ENCODE measurements around the gene JARID2.

Gene JARID2

GRCh38 chr6:15485936-15486335, 240.1 kb downstream of the JARID2 start:
- DNase-seq: no peak
- peaks cover 16% of the 10 kb centered on the region for H3K79me1 ChIP-seq (replicated peaks; ENCODE audit: low read length, poor library complexity, severe bottlenecking)
- no peak overlapping the region for H3K9ac ChIP-seq (ENCODE audit: low read length)
- H3K27me3 ChIP-seq (ENCODE audit: control insufficient read depth in 1 of 2, insufficient read depth in 1 of 2, low read length in 2 of 2): no peaks in the 10 kb centered on the region
- no peak overlapping the region for H2BK15ac ChIP-seq (ENCODE audit: low read depth, poor library complexity, severe bottlenecking)
- no peak overlapping the region for H3K4ac ChIP-seq (ENCODE audit: low read depth in 1 of 2, low read length in 2 of 2)
- H3K23ac ChIP-seq (ENCODE audit: low read length in 2 of 2): no peak overlapping the region
- H2BK5ac ChIP-seq (ENCODE audit: low read depth, low read length, poor library complexity, severe bottlenecking): no peak overlapping the region
- H3K36me3 ChIP-seq (ENCODE audit: control insufficient read depth in 1 of 2, insufficient read depth in 2 of 2, low read depth in 1 of 2, low read length in 2 of 2): peaks cover 25 to 35% of the 10 kb centered on the region in 2 experiments
- no peak overlapping the region for H2AK5ac ChIP-seq (ENCODE audit: low read length, severe bottlenecking)
- H3K4me3 ChIP-seq (ENCODE audit: insufficient read depth in 1 of 2, low read depth in 1 of 2, low read length in 2 of 2): no peak overlapping the region
- no peak overlapping the region for H3K14ac ChIP-seq (ENCODE audit: low read length in 2 of 2)
- H3K4me1 ChIP-seq (ENCODE audit: control insufficient read depth, insufficient read depth, low read depth, low read length): no peaks in the 10 kb centered on the region
- peaks cover 6% of the 10 kb centered on the region for H3K9me3 ChIP-seq (ENCODE audit: control insufficient read depth, low read length)
- no peak overlapping the region for H2AFZ ChIP-seq (ENCODE audit: low read depth, low read length)
- 76% methylated on average over 2 of the region's 2 CpGs for WGBS
- no peak overlapping the region for H3K4me2 ChIP-seq (ENCODE audit: low read length, poor library complexity, severe bottlenecking)
- no peak overlapping the region for H3K27ac ChIP-seq (ENCODE audit: low read length, poor library complexity, severe bottlenecking)
- no peak overlapping the region for H2BK12ac ChIP-seq (ENCODE audit: low read length in 2 of 2)
- no peak overlapping the region for H3K18ac ChIP-seq (ENCODE audit: low read depth in 1 of 2, low read length in 2 of 2)
- no peak overlapping the region for H2BK120ac ChIP-seq (ENCODE audit: low read depth, low read length)
- peak overlapping the region; percentile 45 for H4K8ac ChIP-seq (ENCODE audit: low read length)
- no peak overlapping the region for H4K91ac ChIP-seq (ENCODE audit: low read length)

DNA sequence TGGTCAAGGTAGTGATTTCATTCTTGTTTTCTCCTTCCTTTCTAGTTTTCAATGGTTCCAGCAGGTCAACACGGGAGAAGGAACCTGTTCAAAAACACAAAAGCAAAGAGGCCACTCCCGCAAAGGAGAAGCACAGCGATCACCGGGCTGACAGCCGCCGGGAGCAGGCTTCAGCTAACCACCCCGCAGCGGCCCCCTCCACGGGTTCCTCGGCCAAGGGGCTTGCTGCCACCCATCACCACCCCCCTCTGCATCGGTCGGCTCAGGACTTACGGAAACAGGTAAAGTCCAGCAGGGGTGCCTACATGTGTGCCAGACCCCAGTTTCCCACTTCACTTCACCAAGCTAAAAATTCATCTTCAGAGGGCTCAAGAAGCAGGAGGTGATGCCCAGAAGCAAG, 241.4 kb downstream of the JARID2 start:
- H3K14ac ChIP-seq (ENCODE audit: low read length in 2 of 2): no peak overlapping the region
- H3K18ac ChIP-seq (ENCODE audit: low read depth in 1 of 2, low read length in 2 of 2): no peak overlapping the region
- DNase-seq: no peak
- H3K36me3 ChIP-seq (ENCODE audit: control insufficient read depth in 1 of 2, insufficient read depth in 2 of 2, low read depth in 1 of 2, low read length in 2 of 2): peaks cover 29 to 35% of the 10 kb centered on the region in 2 experiments
- H2BK120ac ChIP-seq (ENCODE audit: low read depth, low read length): no peak overlapping the region
- peaks cover 2% of the 10 kb centered on the region for H3K4me1 ChIP-seq (ENCODE audit: control insufficient read depth, insufficient read depth, low read depth, low read length)
- no peak overlapping the region for H2BK5ac ChIP-seq (ENCODE audit: low read depth, low read length, poor library complexity, severe bottlenecking)
- 94% methylated on average over 13 of the region's 13 CpGs for WGBS
- no peak overlapping the region for H2AFZ ChIP-seq (ENCODE audit: low read depth, low read length)
- no peak overlapping the region for H3K23ac ChIP-seq (ENCODE audit: low read length in 2 of 2)
- no peak overlapping the region for H2BK15ac ChIP-seq (ENCODE audit: low read depth, poor library complexity, severe bottlenecking)
- no peak overlapping the region for H3K9ac ChIP-seq (ENCODE audit: low read length)
- no peaks in the 10 kb centered on the region for H3K27me3 ChIP-seq (ENCODE audit: control insufficient read depth in 1 of 2, insufficient read depth in 1 of 2, low read length in 2 of 2)
- no peak overlapping the region for H2AK5ac ChIP-seq (ENCODE audit: low read length, severe bottlenecking)
- H3K79me1 ChIP-seq (replicated peaks; ENCODE audit: low read length, poor library complexity, severe bottlenecking): peaks cover 16% of the 10 kb centered on the region
- H3K9me3 ChIP-seq (ENCODE audit: control insufficient read depth, low read length): peaks cover 6% of the 10 kb centered on the region
- no peak overlapping the region for H3K4me2 ChIP-seq (ENCODE audit: low read length, poor library complexity, severe bottlenecking)
- no peak overlapping the region for H4K8ac ChIP-seq (ENCODE audit: low read length)
- no peak overlapping the region for H2BK12ac ChIP-seq (ENCODE audit: low read length in 2 of 2)
- no peak overlapping the region for H4K91ac ChIP-seq (ENCODE audit: low read length)
- H3K4ac ChIP-seq (ENCODE audit: low read depth in 1 of 2, low read length in 2 of 2): no peak overlapping the region
- no peak overlapping the region for H3K4me3 ChIP-seq (ENCODE audit: insufficient read depth in 1 of 2, low read depth in 1 of 2, low read length in 2 of 2)
- H3K27ac ChIP-seq (ENCODE audit: low read length, poor library complexity, severe bottlenecking): no peak overlapping the region

DNA sequence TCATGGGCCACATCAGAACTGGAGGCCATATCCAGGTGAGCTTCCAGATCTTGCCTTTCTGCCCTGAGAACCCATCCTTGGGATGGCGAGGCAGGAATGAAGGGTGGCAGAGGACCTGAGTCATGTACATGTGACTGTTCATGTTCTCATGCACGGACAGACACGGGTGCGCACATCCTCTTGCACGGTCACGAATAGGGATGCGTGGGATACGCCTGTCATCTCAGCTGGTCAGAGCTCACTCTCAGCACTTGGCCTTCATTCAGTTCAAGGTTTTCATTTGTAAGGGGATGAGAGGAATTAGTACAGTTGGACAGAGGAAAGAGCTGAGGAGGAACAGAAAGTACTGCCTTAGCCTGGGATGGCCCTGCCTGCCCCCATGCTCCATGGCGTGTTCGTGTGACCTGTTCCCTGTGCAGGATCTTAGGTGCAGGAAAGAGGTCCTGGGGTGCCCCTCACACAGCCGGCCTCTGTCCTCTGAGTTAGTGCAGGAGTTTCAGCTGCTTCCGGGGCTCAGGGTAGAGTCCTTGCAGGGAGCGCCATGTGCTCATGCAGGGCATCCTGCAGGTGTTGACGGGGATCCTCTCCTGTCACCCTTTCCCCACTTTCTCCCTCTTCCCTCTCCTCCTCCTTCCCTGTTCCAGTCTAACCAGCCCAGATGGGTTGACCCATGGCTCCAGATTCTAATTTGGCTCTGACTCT, 243.5 kb downstream of the JARID2 start:
- Histone ChIP-seq H2BK15ac (ENCODE audit: low read depth, poor library complexity, severe bottlenecking) (no peak overlapping the region), H3K79me1 (replicated peaks; ENCODE audit: low read length, poor library complexity, severe bottlenecking) (peaks cover 24% of the 10 kb centered on the region), H2AFZ (ENCODE audit: low read depth, low read length) (no peak overlapping the region), H4K8ac (ENCODE audit: low read length) (peak overlapping the region; percentile 12), H3K36me3 (ENCODE audit: control insufficient read depth in 1 of 2, insufficient read depth in 2 of 2, low read depth in 1 of 2, low read length in 2 of 2) (peaks cover 30 to 35% of the 10 kb centered on the region in 2 experiments), H2AK5ac (ENCODE audit: low read length, severe bottlenecking) (no peak overlapping the region), H3K4me3 (ENCODE audit: insufficient read depth in 1 of 2, low read depth in 1 of 2, low read length in 2 of 2) (no peak overlapping the region), H3K4ac (ENCODE audit: low read depth in 1 of 2, low read length in 2 of 2) (no peak overlapping the region), H4K91ac (ENCODE audit: low read length) (peak overlapping the region; percentile 22), H2BK12ac (ENCODE audit: low read length in 2 of 2) (no peak overlapping the region), H3K18ac (ENCODE audit: low read depth in 1 of 2, low read length in 2 of 2) (no peak overlapping the region), H3K23ac (ENCODE audit: low read length in 2 of 2) (no peak overlapping the region), H3K27me3 (ENCODE audit: control insufficient read depth in 1 of 2, insufficient read depth in 1 of 2, low read length in 2 of 2) (no peaks in the 10 kb centered on the region), H3K27ac (ENCODE audit: low read length, poor library complexity, severe bottlenecking) (no peak overlapping the region), H3K9ac (ENCODE audit: low read length) (no peak overlapping the region), H3K4me2 (ENCODE audit: low read length, poor library complexity, severe bottlenecking) (no peak overlapping the region), H3K14ac (ENCODE audit: low read length in 2 of 2) (peak overlapping the region in 1 of 2 experiments; percentile 56), H3K4me1 (ENCODE audit: control insufficient read depth, insufficient read depth, low read depth, low read length) (peaks cover 2% of the 10 kb centered on the region), H2BK120ac (ENCODE audit: low read depth, low read length) (no peak overlapping the region), H3K9me3 (ENCODE audit: control insufficient read depth, low read length) (no peaks in the 10 kb centered on the region), H2BK5ac (ENCODE audit: low read depth, low read length, poor library complexity, severe bottlenecking) (no peak overlapping the region)
- no peak for DNase-seq
- WGBS: 87% methylated on average over 14 of the region's 14 CpGs

DNA sequence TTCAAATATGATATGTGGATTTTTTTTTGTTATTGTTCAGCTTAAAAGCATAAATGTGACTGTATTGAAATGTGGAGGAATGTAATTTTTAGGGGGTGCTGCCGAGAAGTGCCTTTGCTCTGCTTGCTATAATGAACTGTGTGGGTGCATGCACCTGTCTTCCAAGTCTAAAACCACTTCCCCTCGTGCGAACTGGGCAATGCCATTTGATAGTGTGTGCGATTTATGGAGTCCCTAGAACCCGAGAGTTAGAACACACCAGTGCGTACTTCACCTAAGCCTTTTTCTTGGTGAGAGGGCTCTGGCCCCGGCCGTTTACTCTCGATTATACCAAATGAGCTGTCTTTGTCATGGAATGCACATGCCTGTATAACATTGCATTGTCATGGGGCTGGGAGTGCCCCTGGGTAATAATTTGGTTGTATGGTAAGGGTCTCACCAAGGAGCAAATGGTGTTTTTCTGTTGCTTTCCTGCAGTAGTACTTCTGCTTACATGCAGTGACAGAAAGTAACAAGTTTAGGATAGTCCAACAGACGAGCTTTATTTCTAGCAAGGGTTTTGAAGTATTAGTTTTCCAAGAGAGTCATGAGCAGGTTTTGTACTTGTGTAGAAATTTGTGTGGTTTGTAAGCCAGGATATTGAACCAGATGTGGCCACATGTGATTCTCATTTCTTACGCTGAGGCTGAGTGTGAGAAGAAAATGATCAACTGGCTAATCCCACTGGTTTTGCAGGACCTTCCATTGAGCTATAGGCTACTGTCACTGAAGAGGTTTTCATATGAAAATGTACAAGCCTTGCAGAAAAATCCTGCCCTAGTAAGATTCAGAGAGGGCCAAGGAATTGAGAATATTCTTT, 244.6 kb downstream of the JARID2 start:
- no peaks in the 10 kb centered on the region for H3K9me3 ChIP-seq (ENCODE audit: control insufficient read depth, low read length)

More for the DNA sequence above, 244.6 kb downstream of the JARID2 start:
- no peak overlapping the region for H4K91ac ChIP-seq (ENCODE audit: low read length)
- H3K4me3 ChIP-seq (ENCODE audit: insufficient read depth in 1 of 2, low read depth in 1 of 2, low read length in 2 of 2): no peak overlapping the region
- 94% methylated on average over 11 of the region's 11 CpGs for WGBS
- H3K9ac ChIP-seq (ENCODE audit: low read length): peak overlapping the region; percentile 50
- peaks cover 30 to 35% of the 10 kb centered on the region in 2 experiments for H3K36me3 ChIP-seq (ENCODE audit: control insufficient read depth in 1 of 2, insufficient read depth in 2 of 2, low read depth in 1 of 2, low read length in 2 of 2)
- H4K8ac ChIP-seq (ENCODE audit: low read length): no peak overlapping the region
- no peak overlapping the region for H3K4ac ChIP-seq (ENCODE audit: low read depth in 1 of 2, low read length in 2 of 2)
- H2BK120ac ChIP-seq (ENCODE audit: low read depth, low read length): no peak overlapping the region
- no peak overlapping the region for H2AK5ac ChIP-seq (ENCODE audit: low read length, severe bottlenecking)
- no peak overlapping the region for H2BK12ac ChIP-seq (ENCODE audit: low read length in 2 of 2)
- no peak overlapping the region for H3K18ac ChIP-seq (ENCODE audit: low read depth in 1 of 2, low read length in 2 of 2)
- H3K23ac ChIP-seq (ENCODE audit: low read length in 2 of 2): no peak overlapping the region
- no peak overlapping the region for H3K14ac ChIP-seq (ENCODE audit: low read length in 2 of 2)
- no peak overlapping the region for H2BK5ac ChIP-seq (ENCODE audit: low read depth, low read length, poor library complexity, severe bottlenecking)
- H3K27me3 ChIP-seq (ENCODE audit: control insufficient read depth in 1 of 2, insufficient read depth in 1 of 2, low read length in 2 of 2): no peaks in the 10 kb centered on the region
- H2AFZ ChIP-seq (ENCODE audit: low read depth, low read length): no peak overlapping the region
- H3K4me2 ChIP-seq (ENCODE audit: low read length, poor library complexity, severe bottlenecking): no peak overlapping the region
- H2BK15ac ChIP-seq (ENCODE audit: low read depth, poor library complexity, severe bottlenecking): no peak overlapping the region
- peaks cover 2% of the 10 kb centered on the region for H3K4me1 ChIP-seq (ENCODE audit: control insufficient read depth, insufficient read depth, low read depth, low read length)
- DNase-seq: no peak
- H3K27ac ChIP-seq (ENCODE audit: low read length, poor library complexity, severe bottlenecking): no peak overlapping the region
- H3K79me1 ChIP-seq (replicated peaks; ENCODE audit: low read length, poor library complexity, severe bottlenecking): peaks cover 32% of the 10 kb centered on the region

Data from mesenchymal stem cell (in vitro differentiated cells and primary cell).